Calu3 (cell line): ENCODE data around the gene ZMYND19. TPM values are rescaled to one million over a fixed set of nuclear protein-coding genes. Genes with fewer than 3 reads are reported as not detected.

Experiments used
- BruUV-seq: library from RNA; stranded (reverse); fragments of 400-500 nt; replicated peaks from 2 replicates; lab custom pipeline; 2021; lab: Mats Ljungman, UMichigan
- CTCF ChIA-PET: fragments of 300-600 bp; sonication (Branson Sonifier 250); formaldehyde crosslinking; loops from one replicate; lab custom pipeline; 2022; ENCODE audit warnings: antibody characterized with exemption; lab: Charles Lee
- DNase-seq: peaks from one replicate; pipeline ENCODE4 v3.0.0; 2022
- H3K27ac Mint-ChIP-seq: one replicate; pipeline ENCODE4 v1.8.0; 2022; ENCODE audit warnings: mixed read lengths; ENCODE audit not compliant: unreplicated experiment
- H3K27me3 Mint-ChIP-seq: one replicate; pipeline ENCODE4 v1.8.0; 2022; ENCODE audit warnings: mixed read lengths; ENCODE audit not compliant: unreplicated experiment
- H3K36me3 Mint-ChIP-seq: one replicate; pipeline ENCODE4 v1.8.0; 2022; ENCODE audit warnings: mild to moderate bottlenecking, moderate library complexity, mixed read lengths; ENCODE audit not compliant: insufficient read depth, unreplicated experiment
- H3K4me1 Mint-ChIP-seq: one replicate; pipeline ENCODE4 v1.8.0; 2022; ENCODE audit warnings: mild to moderate bottlenecking, low read depth, mixed read lengths; ENCODE audit not compliant: unreplicated experiment
- H3K4me3 Mint-ChIP-seq: one replicate; pipeline ENCODE4 v1.8.0; 2022; ENCODE audit warnings: mild to moderate bottlenecking, low read depth, moderate library complexity, mixed read lengths; ENCODE audit not compliant: unreplicated experiment
- H3K9me3 Mint-ChIP-seq: one replicate; pipeline ENCODE4 v1.8.0; 2022; ENCODE audit warnings: low read depth, mixed read lengths; ENCODE audit not compliant: unreplicated experiment
- CTCF ChIP-seq: fragments of 200-600 bp; IDR thresholded peaks from one replicate; pipeline ENCODE4 v1.8.0; 2022; ENCODE audit warnings: antibody characterized with exemption; ENCODE audit not compliant: unreplicated experiment
- intact Hi-C: fragments of 100-400 bp; cut with micrococcal nuclease; formaldehyde crosslinking; loops from one replicate; pipeline ENCODE4 v1.10.0; 2022; ENCODE audit not compliant: unreplicated experiment
- total RNA-seq: library from RNA; stranded (reverse); gene quantifications from 2 replicates; pipeline ENCODE4 v1.2.3, GENCODE V29; 2022

Gene ZMYND19
- total RNA-seq, 1 experiment from 2014 or later, result 30.0 TPM

GRCh38 chr9:137606005-137606621 is 15.8 kb upstream of the ZMYND19 start:
- H3K27ac Mint-ChIP-seq, result peak overlapping the region; percentile 50
- CTCF ChIA-PET, result no interaction called here
- peaks cover 10% of the 10 kb centered on the region for H3K4me1 Mint-ChIP-seq
- peak overlapping the region; percentile 90 for H3K4me3 Mint-ChIP-seq
- peaks cover 26% of the 10 kb centered on the region for H3K36me3 Mint-ChIP-seq
- no peak for TF ChIP-seq CTCF
- peak; percentile 40 for DNase-seq
- intact Hi-C loops, result no loop called here
- BruUV-seq, result no TSS peak
- H3K27me3 Mint-ChIP-seq, result no peaks in the 10 kb centered on the region
- H3K9me3 Mint-ChIP-seq, result no peaks in the 10 kb centered on the region

GRCh38 chr9:137605121-137606004 is 15.1 kb upstream of the ZMYND19 start, which contains the start of gene ARRDC1:
TSS of gene ARRDC1 (plus strand) at chr9:137605686. CDS start at chr9:137605718, 32 bp downstream.
- Mint-ChIP-seq H3K4me3 (peak within 1 kb of the TSS; percentile 90), H3K36me3 (peaks cover 21% of the 10 kb centered on the region), H3K27me3 (no peaks in the 10 kb centered on the region), H3K9me3 (no peaks in the 10 kb centered on the region), H3K27ac (peak within 1 kb of the TSS; percentile 50), H3K4me1 (peaks cover 9% of the 10 kb centered on the region)
- DNase-seq, result peak; percentile 88
- no TSS peak for BruUV-seq
- intact Hi-C loops, result no loop called here
- no peak for TF ChIP-seq CTCF
- CTCF ChIA-PET, result interaction anchor here (0.6 kb wide), 1 partner anchor 61 kb away, joined by 5 read pairs; no protein-coding TSS in a partner anchor

GRCh38 chr9:137604345-137605086 is 14.2 kb upstream of the ZMYND19 start:
- intact Hi-C loops, result no loop called here
- TF ChIP-seq CTCF, result no peak
- peaks cover 9% of the 10 kb centered on the region for H3K4me1 Mint-ChIP-seq
- peak overlapping the region; percentile 26 for H3K4me3 Mint-ChIP-seq
- CTCF ChIA-PET, result interaction anchor here (0.6 kb wide), 1 partner anchor 61 kb away, joined by 5 read pairs; no protein-coding TSS in a partner anchor
- no peaks in the 10 kb centered on the region for H3K9me3 Mint-ChIP-seq
- peaks cover 19% of the 10 kb centered on the region for H3K36me3 Mint-ChIP-seq
- DNase-seq, result no peak
- H3K27me3 Mint-ChIP-seq, result no peaks in the 10 kb centered on the region
- BruUV-seq, result no TSS peak
- no peak overlapping the region for H3K27ac Mint-ChIP-seq

- TF ChIP-seq CTCF, result no peak
- no peak for DNase-seq
- Mint-ChIP-seq H3K4me1 (peaks cover 10% of the 10 kb centered on the region), H3K27me3 (no peaks in the 10 kb centered on the region), H3K36me3 (peaks cover 19% of the 10 kb centered on the region), H3K27ac (no peak overlapping the region), H3K4me3 (peak overlapping the region; percentile 26), H3K9me3 (no peaks in the 10 kb centered on the region)
- intact Hi-C loops, result no loop called here
- CTCF ChIA-PET, result no interaction called here
- BruUV-seq, result no TSS peak
Measured at GRCh38 chr9:137603879-137604278, 13.6 kb upstream of the ZMYND19 start.
